Adipocyte (in vitro differentiated cells): ENCODE measurements around the gene TSPO2.
"Not testable (repeated sequence)": the region's sequence is repeated elsewhere in the genome, so short reads cannot be mapped to it uniquely, and the experiment has no call there.

Experiments
- DNase-seq: peaks from one replicate; pipeline ENCODE4 v3.0.0-alpha.2; 2015; ENCODE audit warnings: low read depth
- H3K27me3 ChIP-seq: replicated peaks from 2 replicates; pipeline ENCODE4 v1.7.0; 2013; ENCODE audit warnings: mild to moderate bottlenecking, low read length, moderate library complexity; ENCODE audit not compliant: control insufficient read depth, insufficient read depth
- H3K36me3 ChIP-seq: 2 replicates; pipeline ENCODE4 v1.7.0; 2013; ENCODE audit warnings: low read length, mild to moderate bottlenecking, moderate library complexity; ENCODE audit not compliant: control insufficient read depth, insufficient read depth, severe bottlenecking
- H3K4me1 ChIP-seq: 2 replicates; pipeline ENCODE4 v1.7.0; 2013; ENCODE audit warnings: mild to moderate bottlenecking, low read length, moderate library complexity; ENCODE audit not compliant: control insufficient read depth, insufficient read depth
- H3K4me3 ChIP-seq: 2 replicates; pipeline ENCODE4 v1.7.0; 2013; ENCODE audit warnings: mild to moderate bottlenecking, low read length, moderate library complexity
- H3K9ac ChIP-seq: 2 replicates; pipeline ENCODE4 v1.7.0; 2013; ENCODE audit warnings: mild to moderate bottlenecking, low read length, moderate library complexity
- H3K9me3 ChIP-seq: 2 replicates; pipeline ENCODE4 v1.7.0; 2013; ENCODE audit warnings: mild to moderate bottlenecking, low read length, moderate library complexity; ENCODE audit not compliant: control insufficient read depth

TSPO2 gene

DNA sequence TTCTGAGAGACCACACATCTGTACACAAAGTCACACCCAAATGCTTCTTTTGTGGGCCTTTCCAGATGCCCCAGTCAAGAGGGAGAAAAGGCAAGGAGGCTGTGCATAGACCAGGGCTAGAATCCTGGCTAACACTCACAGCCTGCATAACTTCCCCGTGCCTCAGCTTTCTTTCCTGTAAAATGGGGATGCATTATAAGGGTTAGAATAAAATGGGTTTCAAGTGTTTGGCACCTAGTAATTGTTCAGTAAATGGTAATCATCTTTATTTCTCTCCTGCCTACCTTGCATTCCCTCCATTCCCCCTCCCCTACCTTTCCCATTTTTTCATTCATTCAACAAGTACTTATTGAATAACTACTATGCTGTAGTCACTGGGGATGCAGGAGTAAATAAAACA is 32.6 kb upstream of the TSPO2 start:
- H3K4me1 ChIP-seq: no peaks in the 10 kb centered on the region
- H3K27me3 ChIP-seq: peaks cover 5% of the 10 kb centered on the region
- no peak for DNase-seq
- no peak overlapping the region for H3K4me3 ChIP-seq
- no peak overlapping the region for H3K9ac ChIP-seq
- no peaks in the 10 kb centered on the region for H3K36me3 ChIP-seq
- H3K9me3 ChIP-seq: no peaks in the 10 kb centered on the region

DNA sequence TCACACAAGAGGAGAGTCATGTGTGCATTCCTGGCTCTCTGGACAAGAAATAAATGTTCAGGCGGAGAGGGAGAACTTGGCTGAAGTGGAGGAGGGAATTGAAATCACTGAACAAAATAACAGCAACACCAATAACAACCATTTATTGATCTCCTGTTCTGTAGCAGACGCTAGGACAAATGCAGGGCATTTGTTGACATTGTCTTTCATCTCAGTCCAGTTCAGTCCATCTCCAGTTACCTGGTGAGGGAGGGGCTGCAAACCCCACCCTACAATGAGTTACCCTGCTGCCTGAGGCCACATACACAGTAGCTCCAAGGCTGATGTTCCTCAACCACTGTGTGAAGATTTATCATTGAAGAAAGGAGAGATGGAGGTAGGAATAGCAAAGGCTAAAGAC is 30.6 kb upstream of the TSPO2 start:
- Histone ChIP-seq H3K36me3 (no peaks in the 10 kb centered on the region), H3K4me3 (no peak overlapping the region), H3K4me1 (no peaks in the 10 kb centered on the region), H3K27me3 (peaks cover 5% of the 10 kb centered on the region), H3K9me3 (no peaks in the 10 kb centered on the region), H3K9ac (no peak overlapping the region)
- no peak for DNase-seq

DNA sequence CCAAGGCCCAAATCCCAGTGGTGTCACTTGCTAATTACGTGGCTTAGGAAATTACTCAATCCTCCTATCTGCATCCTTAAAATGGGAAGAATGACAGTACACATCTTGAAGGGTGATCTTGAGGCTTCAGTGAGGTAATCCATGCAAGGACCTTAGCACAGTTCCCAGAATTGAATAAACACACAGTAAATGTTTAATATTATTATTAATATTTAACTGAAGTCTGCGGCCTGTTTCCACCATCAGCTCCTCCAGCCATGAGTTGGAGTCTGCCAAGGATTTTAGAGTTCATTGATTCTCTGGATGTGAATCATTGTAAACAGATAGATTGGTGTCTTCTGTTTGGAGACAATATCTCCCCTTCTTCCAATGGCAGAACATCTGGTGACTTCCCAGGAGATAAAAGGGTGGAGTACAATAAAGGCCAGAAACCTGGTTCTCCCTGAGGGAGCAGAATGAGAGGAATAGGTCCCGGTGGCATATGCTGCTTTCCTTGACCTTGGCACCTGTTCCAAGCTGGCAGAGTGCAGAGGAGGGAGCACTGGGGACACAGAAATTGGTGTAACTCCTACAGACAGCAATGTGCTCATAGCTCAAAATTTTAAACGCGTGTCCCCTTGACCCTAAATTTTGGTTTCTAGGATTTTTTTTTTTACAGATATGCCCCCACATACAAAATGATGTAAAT is 28.7 kb upstream of the TSPO2 start:
- peaks cover 7% of the 10 kb centered on the region for H3K9me3 ChIP-seq
- DNase-seq: no peak
- H3K36me3 ChIP-seq: no peaks in the 10 kb centered on the region
- no peaks in the 10 kb centered on the region for H3K4me1 ChIP-seq
- no peak overlapping the region for H3K4me3 ChIP-seq
- no peak overlapping the region for H3K9ac ChIP-seq
- H3K27me3 ChIP-seq: peaks cover 5% of the 10 kb centered on the region

DNA sequence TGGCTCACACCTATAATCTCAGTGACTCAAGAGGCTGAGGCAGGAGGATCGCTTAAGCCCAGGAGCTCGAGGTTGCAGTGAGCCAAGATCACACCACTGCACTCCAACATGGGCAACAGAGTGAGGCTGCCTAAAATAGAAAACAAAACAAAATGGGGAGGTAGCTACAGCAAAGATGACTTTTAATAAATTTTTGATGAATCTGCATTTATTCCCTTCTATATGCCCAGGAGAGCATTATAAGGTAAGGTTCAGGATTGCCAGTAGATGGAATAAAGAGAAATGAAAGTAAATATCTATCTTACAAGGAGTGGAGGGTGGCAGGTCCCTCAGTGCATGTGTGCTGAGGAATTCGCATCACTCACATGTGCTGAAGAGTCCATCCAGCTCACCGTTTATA is 27.5 kb upstream of the TSPO2 start:
- Histone ChIP-seq H3K9me3 (peaks cover 7% of the 10 kb centered on the region), H3K27me3 (no peaks in the 10 kb centered on the region), H3K36me3 (no peaks in the 10 kb centered on the region), H3K4me1 (no peaks in the 10 kb centered on the region), H3K9ac (no peak overlapping the region), H3K4me3 (no peak overlapping the region)
- DNase-seq: no peak

DNA sequence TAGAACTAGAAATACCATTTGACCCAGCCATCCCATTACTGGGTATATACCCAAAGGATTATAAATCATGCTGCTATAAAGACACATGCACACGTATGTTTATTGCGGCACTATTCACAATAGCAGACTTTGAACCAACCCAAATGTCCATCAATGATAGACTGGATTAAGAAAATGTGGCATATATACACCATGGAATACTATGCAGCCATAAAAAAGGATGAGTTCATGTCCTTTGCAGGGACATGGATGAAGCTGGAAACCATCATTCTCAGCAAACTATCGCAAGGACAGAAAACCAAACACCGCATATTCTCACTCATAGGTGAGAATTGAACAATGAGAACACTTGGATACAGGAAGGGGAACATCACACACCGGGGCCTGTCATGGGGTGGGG is 26.4 kb upstream of the TSPO2 start:
- not testable (repeated sequence) for H3K27me3 ChIP-seq, DNase-seq, H3K4me1 ChIP-seq, H3K36me3 ChIP-seq, H3K9ac ChIP-seq, H3K4me3 ChIP-seq
- peaks cover 14% of the 10 kb centered on the region for H3K9me3 ChIP-seq

DNA sequence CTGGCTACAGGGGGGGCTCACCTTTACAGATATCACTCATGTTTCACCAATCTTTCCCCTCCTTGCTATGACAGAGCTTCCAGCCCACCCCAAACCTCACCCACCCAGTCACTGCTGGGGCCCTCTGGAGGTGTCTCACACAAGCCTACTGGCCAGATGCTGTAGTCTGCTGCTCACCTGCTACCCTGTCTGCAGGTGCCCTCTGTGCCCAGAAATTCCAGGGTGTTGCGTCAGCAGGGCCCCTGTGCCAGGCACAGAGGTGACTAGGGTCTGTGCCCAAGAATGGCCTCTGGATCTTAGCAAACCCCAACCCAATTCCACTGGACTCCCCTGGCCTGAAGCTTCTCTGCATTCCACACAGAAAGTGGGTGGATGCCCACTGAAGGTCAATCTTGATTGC is 24.6 kb upstream of the TSPO2 start:
- Histone ChIP-seq H3K9me3 (peaks cover 14% of the 10 kb centered on the region), H3K36me3 (no peaks in the 10 kb centered on the region), H3K9ac (no peak overlapping the region), H3K4me3 (no peak overlapping the region), H3K4me1 (no peaks in the 10 kb centered on the region), H3K27me3 (no peaks in the 10 kb centered on the region)
- no peak for DNase-seq

DNA sequence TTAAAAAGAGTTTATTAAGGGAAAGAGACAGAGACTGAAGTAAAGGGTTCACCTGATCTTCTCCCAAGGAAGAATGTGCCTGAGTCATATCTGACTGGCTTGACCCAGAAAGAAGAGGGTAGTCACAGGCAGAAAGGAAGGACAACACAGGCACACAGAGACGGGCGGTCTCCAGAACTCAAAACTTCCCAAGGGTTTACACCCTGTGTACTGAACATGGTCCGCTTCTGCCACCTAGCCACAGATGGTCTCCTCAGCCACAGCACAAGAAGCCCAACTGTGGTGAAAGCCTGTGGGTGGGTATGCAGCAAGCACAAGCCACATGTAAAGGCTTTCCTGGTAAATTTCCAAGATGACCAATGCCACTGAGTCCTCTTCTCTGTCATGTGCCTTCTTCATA is 20.4 kb upstream of the TSPO2 start:
- DNase-seq: peak; percentile 63
- Histone ChIP-seq H3K4me1 (no peaks in the 10 kb centered on the region), H3K27me3 (no peaks in the 10 kb centered on the region)

DNA sequence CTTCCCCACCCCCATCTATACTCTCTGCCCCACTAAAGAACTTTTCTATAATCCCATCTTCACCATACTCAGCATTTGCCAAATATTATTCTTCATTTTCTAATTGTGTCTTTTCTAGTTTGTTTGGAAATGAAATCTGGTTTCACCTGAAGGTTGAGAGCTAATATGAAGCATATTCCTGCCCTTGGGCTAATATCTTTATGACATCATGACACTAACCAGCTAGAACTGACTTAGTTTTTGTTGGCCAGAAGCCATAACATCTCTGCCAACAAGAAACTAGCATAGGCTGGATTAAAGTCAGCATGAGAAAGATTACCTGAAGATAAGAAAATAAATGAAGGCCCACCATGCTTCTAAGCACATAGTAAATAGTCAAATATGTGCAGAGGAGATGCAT is 20.0 kb upstream of the TSPO2 start:
- peaks cover 14% of the 10 kb centered on the region for H3K9me3 ChIP-seq
- H3K9ac ChIP-seq: no peak overlapping the region
- H3K4me1 ChIP-seq: no peaks in the 10 kb centered on the region
- peak; percentile 66 for DNase-seq
- H3K36me3 ChIP-seq: no peaks in the 10 kb centered on the region
- no peak overlapping the region for H3K4me3 ChIP-seq
- no peaks in the 10 kb centered on the region for H3K27me3 ChIP-seq

More for the DNA sequence above, 20.4 kb upstream of the TSPO2 start:
- H3K9ac ChIP-seq: no peak overlapping the region
- H3K36me3 ChIP-seq: no peaks in the 10 kb centered on the region
- H3K9me3 ChIP-seq: peaks cover 14% of the 10 kb centered on the region
- no peak overlapping the region for H3K4me3 ChIP-seq

DNA sequence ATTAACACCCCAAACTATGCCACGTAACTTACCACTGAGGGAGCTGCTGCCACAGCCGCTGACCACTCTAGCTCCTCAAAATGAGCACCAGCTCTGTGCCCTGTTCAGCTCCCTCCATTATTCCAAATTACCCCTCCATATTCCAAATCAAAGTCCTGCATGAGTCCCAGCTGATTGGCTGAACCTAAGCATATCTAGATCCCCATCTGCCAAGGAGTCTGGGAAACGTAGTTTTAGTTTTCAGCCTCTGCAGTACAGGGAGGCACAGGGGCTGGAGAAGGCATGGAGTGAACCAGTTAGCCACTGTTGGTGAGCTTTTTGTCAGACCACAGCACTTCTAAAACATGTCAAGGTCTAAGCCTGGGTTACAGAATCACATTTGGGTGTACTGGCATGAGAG is 19.2 kb upstream of the TSPO2 start:
- no peak overlapping the region for H3K4me3 ChIP-seq
- no peaks in the 10 kb centered on the region for H3K27me3 ChIP-seq
- DNase-seq: no peak
- H3K9me3 ChIP-seq: peaks cover 11% of the 10 kb centered on the region
- peaks cover under 1% of the 10 kb centered on the region for H3K4me1 ChIP-seq
- H3K9ac ChIP-seq: no peak overlapping the region
- H3K36me3 ChIP-seq: no peaks in the 10 kb centered on the region

DNA sequence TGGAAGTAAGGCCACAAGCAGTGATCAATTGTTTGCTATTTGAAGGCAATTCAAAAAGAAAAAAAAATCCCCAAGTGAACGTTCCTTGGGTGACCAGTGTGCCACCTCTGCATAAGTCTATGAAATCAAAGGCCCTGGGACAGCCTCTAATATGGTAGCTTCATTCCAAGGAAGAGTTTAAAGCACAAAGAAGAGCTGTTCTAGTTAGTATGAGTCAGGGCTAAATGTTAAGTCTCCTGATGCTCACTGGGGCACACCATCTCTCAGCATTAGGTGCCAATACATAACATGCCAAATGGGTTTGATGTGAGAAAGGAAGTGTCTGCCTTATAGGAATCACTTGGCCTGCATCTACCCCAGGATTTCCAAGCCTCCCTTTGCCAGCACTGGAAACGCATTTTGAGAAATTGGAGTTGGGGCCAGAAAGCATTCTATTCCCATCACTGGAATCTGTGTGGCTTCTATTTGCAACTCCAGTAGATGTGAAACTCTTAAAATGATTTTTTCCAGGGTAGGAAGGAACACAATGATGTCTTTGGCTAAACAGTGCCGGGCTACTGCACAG is 16.2 kb upstream of the TSPO2 start:
- H3K4me3 ChIP-seq: no peak overlapping the region
- H3K9ac ChIP-seq: no peak overlapping the region
- H3K9me3 ChIP-seq: no peaks in the 10 kb centered on the region
- H3K36me3 ChIP-seq: no peaks in the 10 kb centered on the region
- no peak for DNase-seq
- H3K4me1 ChIP-seq: peaks cover 5% of the 10 kb centered on the region
- peaks cover 21% of the 10 kb centered on the region for H3K27me3 ChIP-seq

DNA sequence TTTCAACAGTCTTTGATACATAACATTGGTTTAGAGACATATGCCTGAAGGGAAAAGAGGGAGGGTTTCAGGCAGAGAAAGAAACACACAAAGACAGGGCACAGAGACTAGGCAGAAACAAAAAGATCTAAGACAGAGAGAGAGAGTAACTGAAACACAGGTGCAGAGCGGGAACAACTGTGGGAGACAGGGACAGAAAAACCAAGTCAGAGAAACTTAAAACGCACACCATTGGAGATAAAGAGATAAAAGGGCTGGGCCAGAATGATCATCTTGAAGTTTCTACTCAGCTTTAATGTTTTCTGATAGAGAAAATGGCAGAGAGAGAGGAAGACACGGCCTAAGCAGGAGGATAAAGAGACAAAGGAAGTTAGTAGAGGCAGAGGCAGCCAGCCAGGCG is 15.0 kb upstream of the TSPO2 start:
- H3K9me3 ChIP-seq: no peaks in the 10 kb centered on the region
- H3K4me3 ChIP-seq: no peak overlapping the region
- H3K9ac ChIP-seq: no peak overlapping the region
- no peak for DNase-seq
- no peaks in the 10 kb centered on the region for H3K36me3 ChIP-seq
- H3K4me1 ChIP-seq: peaks cover 5% of the 10 kb centered on the region
- H3K27me3 ChIP-seq: peaks cover 31% of the 10 kb centered on the region
